HCT116 (cell line): ENCODE data around the gene ZSCAN1. TPM values are rescaled to one million over a fixed set of nuclear protein-coding genes. Genes with fewer than 3 reads are reported as not detected.

ENCODE experiments used
- ATAC-seq: fragments of 200-7000 bp; cut with Tn5 transposase; 2 replicates; pipeline ENCODE4 v1.9.1; 2020; ENCODE audit warnings: mild to moderate bottlenecking, moderate library complexity
- BruUV-seq: library from RNA; stranded (reverse); fragments of 400-500 nt; replicated peaks from 2 replicates; lab custom pipeline; 2021; lab: Mats Ljungman, UMichigan
- CTCF ChIA-PET: fragments of 300-600 bp; sonication (Branson Sonifier 250); formaldehyde crosslinking; loops from one replicate; lab custom pipeline; 2021; ENCODE audit warnings: antibody characterized with exemption; lab: Charles Lee
- POLR2A ChIA-PET: fragments of 300-600, 350-600 bp; sonication (Branson Sonifier 250); formaldehyde crosslinking; loops from one replicate; lab custom pipeline; 2021; ENCODE audit warnings: antibody characterized with exemption; lab: Charles Lee
- RAD21 ChIA-PET, 2 experiments: fragments of 300-600 bp; sonication (Branson Sonifier 250); formaldehyde crosslinking; loops; one replicate each; lab custom pipeline; 2023; ENCODE audit warnings: low total read pairs in 2 of 2; ENCODE audit not compliant: uncharacterized antibody in 2 of 2, unreplicated experiment in 2 of 2, low non-redundant PET in 1 of 2; lab: Charles Lee
- DNase-seq: peaks from one replicate; pipeline ENCODE4 v3.0.0-alpha.2; 2010; ENCODE audit warnings: low read depth, low spot score
- H2AFZ ChIP-seq: fragments of 200-600 bp; shearing (Covaris generic), sonication (generic); 2 replicates; pipeline ENCODE4 v1.6.1; 2017; ENCODE audit warnings: low read depth, mixed run types, mixed read lengths, antibody characterized with exemption, low read length; ENCODE audit not compliant: poor library complexity, severe bottlenecking
- H3K27ac ChIP-seq: 2 replicates; pipeline ENCODE4 v1.5.1; 2012; ENCODE audit warnings: low read depth, low read length
- H3K27me3 ChIP-seq: fragments of 200-600 bp; sonication (generic); 2 replicates; pipeline ENCODE4 v1.6.1; 2016; ENCODE audit warnings: mixed run types, low read length, mixed read lengths; ENCODE audit not compliant: insufficient read depth
- H3K36me3 ChIP-seq, 2 experiments: fragments of 200-500 bp in 1 of 2; fragments of 200-600 bp in 1 of 2; sonication (Bioruptor generic) in 1 of 2; sonication (generic) in 1 of 2; 2 replicates each; pipeline versions ENCODE4 v1.5.1 to v1.6.1; 2014 to 2016; ENCODE audit warnings: low read length in 2 of 2, inconsistent platforms in 1 of 2, mixed read lengths in 1 of 2, mixed run types in 1 of 2; ENCODE audit not compliant: insufficient read depth in 2 of 2, control insufficient read depth in 1 of 2
- H3K4me1 ChIP-seq, 2 experiments: fragments of 200-600 bp in 1 of 2; sonication (generic) in 1 of 2; 2 replicates each; pipeline versions ENCODE4 v1.5.1 to v1.6.1; 2012 to 2017; ENCODE audit warnings: low read length in 2 of 2, inconsistent platforms in 1 of 2, mild to moderate bottlenecking in 1 of 2, mixed read lengths in 1 of 2, mixed run types in 1 of 2, moderate library complexity in 1 of 2; ENCODE audit not compliant: insufficient read depth in 2 of 2, control insufficient read depth in 1 of 2
- H3K4me2 ChIP-seq: fragments of 200-600 bp; sonication (generic); 2 replicates; pipeline ENCODE4 v1.6.1; 2017; ENCODE audit warnings: mixed run types, low read length, mixed read lengths
- H3K4me3 ChIP-seq, 2 experiments: fragments of 200-600 bp in 1 of 2; sonication (generic) in 1 of 2; replicated peaks in 1 of 2; 2 replicates each; pipeline ENCODE4 v1.5.1; 2011 to 2016; ENCODE audit warnings: low read length in 2 of 2, control low read depth in 1 of 2, low read depth in 1 of 2, mild to moderate bottlenecking in 1 of 2, mixed read lengths in 1 of 2, mixed run types in 1 of 2
- H3K79me2 ChIP-seq: fragments of 200-600 bp; sonication (generic); 2 replicates; pipeline ENCODE4 v1.6.1; 2017; ENCODE audit warnings: mild to moderate bottlenecking, mixed run types, low read length, moderate library complexity, mixed read lengths; ENCODE audit not compliant: insufficient read depth
- H3K9ac ChIP-seq: fragments of 200-600 bp; sonication (generic); 2 replicates; pipeline ENCODE4 v1.6.1; 2016; ENCODE audit warnings: low read length, mixed read lengths
- H3K9me2 ChIP-seq: fragments of 200-600 bp; sonication (generic), shearing (Covaris generic); 2 replicates; pipeline ENCODE4 v1.6.1; 2017; ENCODE audit warnings: mixed run types, mild to moderate bottlenecking, moderate library complexity; ENCODE audit not compliant: insufficient read depth
- H3K9me3 ChIP-seq, 2 experiments: fragments of 200-500 bp in 1 of 2; fragments of 200-600 bp in 1 of 2; sonication (Bioruptor generic) in 1 of 2; sonication (generic) in 1 of 2; 2 replicates each; pipeline ENCODE4 v1.6.1; 2014 to 2017; ENCODE audit warnings: low read length in 2 of 2, mixed read lengths in 2 of 2, inconsistent platforms in 1 of 2, low read depth in 1 of 2, mild to moderate bottlenecking in 1 of 2, mixed run types in 1 of 2, moderate library complexity in 1 of 2; ENCODE audit not compliant: control insufficient read depth in 1 of 2, insufficient read depth in 1 of 2
- H4K20me1 ChIP-seq: fragments of 200-600 bp; sonication (generic), shearing (Covaris generic); 2 replicates; pipeline ENCODE4 v1.6.1; 2017; ENCODE audit warnings: mixed run types, mild to moderate bottlenecking, moderate library complexity; ENCODE audit not compliant: insufficient read depth
- CEBPB ChIP-seq: IDR thresholded peaks from 2 replicates; pipeline ENCODE4 v1.6.1; 2012; ENCODE audit warnings: low read depth
- EZH2 ChIP-seq: fragments of 200-600 bp; sonication (generic); IDR thresholded peaks from 2 replicates; pipeline ENCODE4 v1.6.1; 2017; ENCODE audit warnings: antibody characterized with exemption, mixed run types
- FOSL1 ChIP-seq: IDR thresholded peaks from 2 replicates; pipeline ENCODE4 v1.6.1; 2012; ENCODE audit warnings: low read depth
- POLR2A ChIP-seq: IDR thresholded peaks from 2 replicates; pipeline ENCODE4 v1.7.0; 2011; ENCODE audit warnings: borderline replicate concordance; ENCODE audit not compliant: insufficient read depth, insufficient read length; ENCODE audit errors: extremely low read depth
- SP1 ChIP-seq: IDR thresholded peaks from 2 replicates; pipeline ENCODE4 v1.6.1; 2012; ENCODE audit warnings: low read depth
- ZFX ChIP-seq: fragments of 450-650 bp; IDR thresholded peaks from 2 replicates; pipeline ENCODE4 v1.6.1; 2017
- ZNF274 ChIP-seq: fragments of 200-500 bp; sonication (Bioruptor generic); IDR thresholded peaks from 2 replicates; pipeline ENCODE4 v1.6.1; 2014; ENCODE audit warnings: mild to moderate bottlenecking, low read depth, low read length, inconsistent platforms
- intact Hi-C: fragments of 100-400 bp; cut with micrococcal nuclease; formaldehyde crosslinking; loops from 2 replicates; pipeline ENCODE4 v1.10.0; 2022
- total RNA-seq: library from RNA; stranded (reverse); gene quantifications from one replicate; pipeline ENCODE4 v1.2.1, GENCODE V29; 2021; ENCODE audit not compliant: unreplicated experiment
- TF ChIP-seq, protein P1 (sequence below): IDR thresholded peaks from 2 replicates; pipeline ENCODE4 v1.6.1; 2011; ENCODE audit warnings: mild to moderate bottlenecking, low read length, moderate library complexity; ENCODE audit not compliant: insufficient replicate concordance; ENCODE audit errors: extremely low read depth
- TF ChIP-seq, protein P2 (sequence below): IDR thresholded peaks from 2 replicates; pipeline ENCODE4 v1.6.1; 2012

ZSCAN1 gene
- total RNA-seq, 1 experiment from 2014 or later = not detected

DNA sequence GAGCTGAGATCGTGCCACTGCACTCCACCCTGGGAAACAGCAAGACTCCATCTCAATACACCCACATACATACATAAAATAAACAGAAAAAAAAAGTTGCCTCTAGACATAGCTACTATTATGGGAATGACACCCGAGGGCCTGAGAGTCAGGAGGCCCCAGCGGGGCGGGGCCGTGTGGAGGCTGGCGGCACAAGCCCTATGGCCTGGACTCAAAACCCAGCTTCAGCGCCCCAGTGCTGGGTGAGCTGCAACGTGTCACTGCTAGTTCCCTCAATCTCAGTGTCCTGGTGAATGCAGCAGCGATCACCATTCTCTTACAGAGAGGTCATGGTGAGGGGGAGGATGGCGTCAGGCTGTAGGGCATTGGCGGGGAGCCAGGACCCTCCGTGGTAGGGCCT is 9.2 kb upstream of the ZSCAN1 start:
- Histone ChIP-seq H3K4me1 (no peaks in the 10 kb centered on the region), H4K20me1 (no peaks in the 10 kb centered on the region), H2AFZ (no peak overlapping the region), H3K4me3 (no peak overlapping the region), H3K36me3 (no peaks in the 10 kb centered on the region), H3K79me2 (no peaks in the 10 kb centered on the region), H3K9me2 (no peaks in the 10 kb centered on the region), H3K9ac (no peak overlapping the region), H3K9me3 (peaks cover 4 to 8% of the 10 kb centered on the region in 2 experiments; a peak in 2 of 4 replicates), H3K4me2 (no peak overlapping the region), H3K27ac (no peak overlapping the region), H3K27me3 (no peaks in the 10 kb centered on the region)
- DNase-seq (no peak), ATAC-seq (no peak)
- ChIA-PET RAD21 (no interaction called here), CTCF (no interaction called here), POLR2A (no interaction called here)
- no TSS peak for BruUV-seq
- intact Hi-C loops = no loop called here
- no peak for TF ChIP-seq ZNF274

DNA sequence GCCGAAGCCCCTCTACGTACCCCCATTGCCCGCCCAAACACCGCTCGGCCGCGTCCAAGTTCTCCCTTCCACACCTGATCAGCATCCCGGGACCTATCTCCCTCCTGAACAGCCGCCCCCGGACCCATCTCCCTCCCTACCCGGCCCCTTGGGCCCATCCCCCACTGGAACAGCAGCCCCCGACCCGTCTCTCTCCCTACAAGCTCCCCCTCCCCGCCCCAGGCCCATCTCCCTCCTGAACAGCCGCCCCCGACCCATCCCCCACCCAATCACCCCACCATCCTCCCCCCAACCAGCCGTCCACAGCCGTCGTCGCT is 610 bp downstream of the ZSCAN1 start:
- Histone ChIP-seq H2AFZ (no peak overlapping the region), H3K79me2 (no peaks in the 10 kb centered on the region), H3K4me3 (no peak overlapping the region), H4K20me1 (no peaks in the 10 kb centered on the region), H3K9ac (no peak overlapping the region), H3K27ac (no peak overlapping the region), H3K36me3 (no peaks in the 10 kb centered on the region), H3K9me2 (no peaks in the 10 kb centered on the region), H3K4me2 (no peak overlapping the region), H3K27me3 (no peaks in the 10 kb centered on the region), H3K4me1 (no peaks in the 10 kb centered on the region), H3K9me3 (peaks cover 0 to 10% of the 10 kb centered on the region in 2 experiments; a peak in 2 of 4 replicates)
- intact Hi-C loops = no loop called here
- TF ChIP-seq EZH2 (no peak), POLR2A (no peak), CEBPB (no peak), FOSL1 (no peak), ZFX (no peak), SP1 (no peak)
- TF ChIP-seq, protein P1, sequence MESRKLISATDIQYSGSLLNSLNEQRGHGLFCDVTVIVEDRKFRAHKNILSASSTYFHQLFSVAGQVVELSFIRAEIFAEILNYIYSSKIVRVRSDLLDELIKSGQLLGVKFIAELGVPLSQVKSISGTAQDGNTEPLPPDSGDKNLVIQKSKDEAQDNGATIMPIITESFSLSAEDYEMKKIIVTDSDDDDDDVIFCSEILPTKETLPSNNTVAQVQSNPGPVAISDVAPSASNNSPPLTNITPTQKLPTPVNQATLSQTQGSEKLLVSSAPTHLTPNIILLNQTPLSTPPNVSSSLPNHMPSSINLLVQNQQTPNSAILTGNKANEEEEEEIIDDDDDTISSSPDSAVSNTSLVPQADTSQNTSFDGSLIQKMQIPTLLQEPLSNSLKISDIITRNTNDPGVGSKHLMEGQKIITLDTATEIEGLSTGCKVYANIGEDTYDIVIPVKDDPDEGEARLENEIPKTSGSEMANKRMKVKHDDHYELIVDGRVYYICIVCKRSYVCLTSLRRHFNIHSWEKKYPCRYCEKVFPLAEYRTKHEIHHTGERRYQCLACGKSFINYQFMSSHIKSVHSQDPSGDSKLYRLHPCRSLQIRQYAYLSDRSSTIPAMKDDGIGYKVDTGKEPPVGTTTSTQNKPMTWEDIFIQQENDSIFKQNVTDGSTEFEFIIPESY = no peak
- TF ChIP-seq, protein P2, sequence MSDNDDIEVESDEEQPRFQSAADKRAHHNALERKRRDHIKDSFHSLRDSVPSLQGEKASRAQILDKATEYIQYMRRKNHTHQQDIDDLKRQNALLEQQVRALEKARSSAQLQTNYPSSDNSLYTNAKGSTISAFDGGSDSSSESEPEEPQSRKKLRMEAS = no peak
- no TSS peak for BruUV-seq
- ATAC-seq (no peak), DNase-seq (no peak)
- ChIA-PET POLR2A (no interaction called here), CTCF (no interaction called here), RAD21 (no interaction called here)
